Stimulated activated CD8-positive, alpha-beta memory T cell treated with anti-CD3 and anti-CD28 coated beads, Interleukin-2, amount 100 ng/mL, for 1 hour (primary cell): ENCODE data around the gene ERBIN.
A peak's percentile ranks its signal among the peaks of the same experiment; 100 is the strongest.
"Not testable (repeated sequence)": the region's sequence is repeated elsewhere in the genome, so short reads cannot be mapped to it uniquely, and the experiment has no call there.

Experiments
- DNase-seq, 2 donors: peaks; one replicate each; pipeline ENCODE4 v3.0.0-alpha.2; 2020; ENCODE audit warnings: low read depth in 2 of 2

ERBIN gene, protein sequence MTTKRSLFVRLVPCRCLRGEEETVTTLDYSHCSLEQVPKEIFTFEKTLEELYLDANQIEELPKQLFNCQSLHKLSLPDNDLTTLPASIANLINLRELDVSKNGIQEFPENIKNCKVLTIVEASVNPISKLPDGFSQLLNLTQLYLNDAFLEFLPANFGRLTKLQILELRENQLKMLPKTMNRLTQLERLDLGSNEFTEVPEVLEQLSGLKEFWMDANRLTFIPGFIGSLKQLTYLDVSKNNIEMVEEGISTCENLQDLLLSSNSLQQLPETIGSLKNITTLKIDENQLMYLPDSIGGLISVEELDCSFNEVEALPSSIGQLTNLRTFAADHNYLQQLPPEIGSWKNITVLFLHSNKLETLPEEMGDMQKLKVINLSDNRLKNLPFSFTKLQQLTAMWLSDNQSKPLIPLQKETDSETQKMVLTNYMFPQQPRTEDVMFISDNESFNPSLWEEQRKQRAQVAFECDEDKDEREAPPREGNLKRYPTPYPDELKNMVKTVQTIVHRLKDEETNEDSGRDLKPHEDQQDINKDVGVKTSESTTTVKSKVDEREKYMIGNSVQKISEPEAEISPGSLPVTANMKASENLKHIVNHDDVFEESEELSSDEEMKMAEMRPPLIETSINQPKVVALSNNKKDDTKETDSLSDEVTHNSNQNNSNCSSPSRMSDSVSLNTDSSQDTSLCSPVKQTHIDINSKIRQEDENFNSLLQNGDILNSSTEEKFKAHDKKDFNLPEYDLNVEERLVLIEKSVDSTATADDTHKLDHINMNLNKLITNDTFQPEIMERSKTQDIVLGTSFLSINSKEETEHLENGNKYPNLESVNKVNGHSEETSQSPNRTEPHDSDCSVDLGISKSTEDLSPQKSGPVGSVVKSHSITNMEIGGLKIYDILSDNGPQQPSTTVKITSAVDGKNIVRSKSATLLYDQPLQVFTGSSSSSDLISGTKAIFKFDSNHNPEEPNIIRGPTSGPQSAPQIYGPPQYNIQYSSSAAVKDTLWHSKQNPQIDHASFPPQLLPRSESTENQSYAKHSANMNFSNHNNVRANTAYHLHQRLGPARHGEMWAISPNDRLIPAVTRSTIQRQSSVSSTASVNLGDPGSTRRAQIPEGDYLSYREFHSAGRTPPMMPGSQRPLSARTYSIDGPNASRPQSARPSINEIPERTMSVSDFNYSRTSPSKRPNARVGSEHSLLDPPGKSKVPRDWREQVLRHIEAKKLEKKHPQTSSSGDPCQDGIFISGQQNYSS (N-terminal part only)

DNA sequence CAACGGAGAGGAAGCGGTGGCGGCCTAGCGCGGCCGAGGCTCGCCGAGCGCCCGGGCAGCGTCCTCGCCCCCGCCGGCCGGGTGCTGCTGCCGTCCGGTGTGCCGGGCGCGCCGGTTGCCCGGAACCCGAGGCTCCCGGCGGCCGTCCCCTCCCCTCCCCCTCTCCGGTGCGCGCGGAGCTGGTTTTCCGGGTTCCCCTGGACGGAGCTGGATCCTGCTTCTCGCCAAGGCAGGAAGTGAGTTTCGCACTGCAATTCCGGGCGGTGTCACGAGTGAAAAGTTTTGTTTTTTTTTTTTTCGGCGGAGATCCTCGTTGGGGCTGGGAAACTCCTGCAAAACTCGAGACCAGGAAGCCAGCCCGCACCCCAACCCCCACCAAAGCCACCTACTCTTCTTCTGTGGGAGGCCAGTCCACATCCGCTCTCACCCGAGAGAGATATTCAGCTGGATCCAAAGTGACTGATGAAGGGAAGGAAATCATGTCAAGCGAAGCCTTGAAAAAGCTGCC lies at the start of gene ERBIN:
Gene ERBIN, plus strand, starts transcription at position 300 of the 508 bp plus-strand sequence. CDS start 66,144 bp downstream, outside the sequence.
- peak; percentile 24 to 42 for DNase-seq

DNA sequence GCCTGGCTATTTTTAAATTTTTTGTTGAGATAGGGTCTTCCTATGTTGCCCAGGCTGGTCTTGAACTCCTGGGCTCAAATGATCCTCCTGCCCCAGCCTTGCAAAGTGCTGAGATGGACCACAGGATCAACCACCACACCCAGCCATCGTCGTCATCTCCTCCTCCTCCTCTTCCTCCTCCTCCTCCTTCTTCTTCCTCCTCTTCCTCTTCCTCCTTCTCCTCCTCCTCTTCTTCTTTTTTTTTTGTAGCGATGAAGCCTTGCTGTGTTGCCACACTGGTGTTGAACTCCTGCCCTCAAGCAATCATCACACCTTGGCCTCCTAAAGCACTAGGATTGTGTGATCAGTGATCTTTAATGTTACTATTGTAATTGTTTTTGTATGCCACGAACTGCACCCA lies 49.4 kb upstream of the ERBIN start:
- no peak for DNase-seq

DNA sequence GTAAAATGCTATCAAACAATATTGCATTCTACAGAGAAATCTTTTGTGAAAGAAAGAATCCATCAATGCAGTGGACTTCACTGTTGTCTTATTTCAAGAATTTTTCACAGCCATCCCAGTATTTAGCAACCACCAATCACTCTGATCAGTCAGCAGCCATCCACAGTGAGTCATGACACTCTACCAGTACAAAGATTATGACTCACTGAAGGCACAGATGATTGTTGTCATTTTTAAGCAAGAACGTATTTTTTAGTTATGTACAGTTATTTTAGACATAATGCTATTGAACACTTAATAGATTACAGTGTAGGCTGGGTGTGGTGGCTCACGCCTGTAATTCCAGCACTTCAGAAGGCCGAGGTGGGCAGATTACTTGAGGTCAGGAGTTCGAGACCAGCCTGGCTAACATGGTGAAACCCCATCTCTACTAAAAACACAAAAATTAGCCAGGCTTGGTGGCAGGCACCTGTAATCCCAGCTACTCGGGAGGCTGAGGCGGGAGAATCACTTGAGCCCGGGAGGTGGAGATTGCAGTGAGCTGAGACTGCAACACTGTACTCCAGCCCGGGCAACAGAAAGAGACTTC lies 46.6 kb upstream of the ERBIN start:
- not testable (repeated sequence) for DNase-seq

DNA sequence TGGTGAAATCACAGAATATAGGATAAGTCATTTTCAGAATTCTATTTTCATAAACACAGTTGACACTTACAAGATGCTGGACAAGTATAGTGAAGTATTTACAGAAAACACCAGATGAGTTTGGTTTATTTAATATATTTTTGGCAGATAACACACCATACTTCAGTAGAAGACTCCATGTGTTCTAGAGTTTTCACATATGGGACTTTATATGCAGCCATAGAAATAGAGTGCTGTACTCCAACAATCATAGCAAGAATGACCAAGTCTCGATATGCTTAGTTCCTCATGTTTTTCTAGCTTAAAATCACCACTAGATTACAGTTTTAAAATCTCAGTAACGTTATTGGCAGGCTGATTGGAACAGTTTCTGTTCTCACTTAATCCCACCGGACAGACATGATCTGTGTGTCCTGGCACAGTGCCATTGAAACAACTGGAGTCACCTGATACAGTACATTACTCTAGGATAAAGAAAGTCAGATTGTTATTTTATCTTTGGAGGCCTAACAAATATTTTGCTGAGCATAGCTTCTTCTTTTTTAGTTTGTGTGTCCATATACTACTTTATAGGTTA lies 45.8 kb upstream of the ERBIN start:
- no peak for DNase-seq

DNA sequence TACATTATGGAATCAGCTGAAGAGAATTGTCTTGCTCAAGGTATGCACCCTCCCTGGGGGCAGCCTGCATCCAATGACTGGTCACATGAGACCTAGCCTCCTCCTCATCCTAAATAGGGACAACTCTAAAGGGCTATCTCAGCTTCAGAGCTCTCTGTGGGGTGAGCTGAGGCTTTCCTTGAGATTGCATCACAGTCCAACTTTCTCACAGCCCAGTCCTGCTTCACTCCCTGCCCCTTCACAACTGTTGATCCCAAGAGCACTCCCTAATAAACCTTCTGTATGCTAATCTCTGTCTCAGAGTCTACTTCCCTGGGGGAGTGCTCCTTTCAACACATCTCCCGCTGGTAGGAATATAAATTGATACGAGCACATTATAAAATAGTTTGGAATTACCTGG lies 44.1 kb upstream of the ERBIN start:
- DNase-seq, result no peak

DNA sequence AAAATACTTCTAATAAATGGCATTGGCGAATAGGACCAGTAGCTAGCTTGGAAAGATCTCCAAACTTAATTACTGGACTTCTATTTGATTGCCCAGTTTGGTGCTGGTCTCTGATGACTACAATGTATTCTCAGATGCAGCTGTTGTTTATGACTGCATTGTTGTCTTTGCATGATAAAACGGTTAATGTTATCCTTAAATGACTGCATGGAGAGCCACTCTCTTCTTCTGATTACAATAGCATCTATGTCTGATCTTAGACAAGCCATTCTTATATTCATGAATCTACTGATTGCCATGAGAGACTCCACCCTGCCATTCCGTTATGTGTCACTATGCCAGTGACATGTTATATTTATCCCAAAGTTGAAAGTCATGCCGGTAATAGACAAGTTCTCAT lies 42.9 kb upstream of the ERBIN start:
- no peak for DNase-seq

DNA sequence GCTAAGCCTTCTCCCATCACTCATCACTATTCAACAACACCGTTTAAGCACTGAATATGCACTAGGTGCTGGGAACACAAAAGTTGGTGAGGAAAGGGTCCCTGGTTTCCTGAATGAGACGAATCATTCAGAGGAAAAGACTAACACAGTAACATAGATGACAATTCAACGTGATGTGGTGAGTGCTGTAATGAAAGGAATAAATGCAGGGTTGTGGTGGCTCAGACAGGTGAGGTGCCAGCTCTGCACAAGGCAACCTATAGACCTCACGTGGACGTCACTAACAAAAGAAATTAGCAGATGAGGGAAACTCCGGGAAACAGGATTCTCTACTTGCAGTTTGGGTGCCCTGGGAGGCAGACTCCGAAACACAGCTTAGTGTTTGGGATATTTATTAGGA lies 40.0 kb upstream of the ERBIN start:
- no peak for DNase-seq

DNA sequence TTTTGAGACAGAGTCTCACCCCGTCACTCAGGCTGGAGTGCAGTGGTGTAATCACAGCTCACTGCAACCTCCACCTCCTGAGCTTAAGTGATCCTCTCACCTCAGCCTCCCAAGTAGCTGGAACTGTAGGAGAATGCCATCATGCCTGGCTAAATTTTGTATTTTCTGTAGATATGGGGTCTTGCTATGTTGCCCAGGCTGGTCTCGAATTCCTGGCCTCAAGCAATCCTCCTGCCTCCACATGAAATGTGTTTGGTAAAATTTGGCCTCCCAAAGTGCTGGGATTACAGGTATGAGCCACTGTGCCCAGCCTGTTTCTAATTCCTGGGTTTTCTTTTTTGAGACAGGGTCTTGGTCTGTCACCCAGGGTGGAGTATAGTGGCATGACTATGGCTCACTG lies 34.4 kb upstream of the ERBIN start:
- not testable (repeated sequence) for DNase-seq

DNA sequence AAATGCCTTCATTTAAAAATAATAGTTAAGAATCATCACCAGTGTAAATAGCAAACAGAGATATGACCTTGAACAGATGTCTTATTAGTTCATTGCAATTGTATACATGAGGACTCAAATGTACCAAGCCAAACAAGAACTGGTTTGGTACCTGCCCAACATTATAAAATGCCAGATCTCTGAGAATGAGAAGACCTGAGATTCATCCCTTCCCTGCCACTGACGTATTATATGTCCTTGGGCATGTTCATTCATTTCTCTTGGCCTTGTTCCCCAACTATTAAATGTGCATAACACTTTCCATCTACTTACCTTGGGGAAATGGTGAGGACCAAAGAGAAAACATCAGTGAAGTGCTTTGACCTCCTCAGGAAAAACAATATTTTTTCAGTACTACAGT lies 33.6 kb upstream of the ERBIN start:
- DNase-seq, result no peak

DNA sequence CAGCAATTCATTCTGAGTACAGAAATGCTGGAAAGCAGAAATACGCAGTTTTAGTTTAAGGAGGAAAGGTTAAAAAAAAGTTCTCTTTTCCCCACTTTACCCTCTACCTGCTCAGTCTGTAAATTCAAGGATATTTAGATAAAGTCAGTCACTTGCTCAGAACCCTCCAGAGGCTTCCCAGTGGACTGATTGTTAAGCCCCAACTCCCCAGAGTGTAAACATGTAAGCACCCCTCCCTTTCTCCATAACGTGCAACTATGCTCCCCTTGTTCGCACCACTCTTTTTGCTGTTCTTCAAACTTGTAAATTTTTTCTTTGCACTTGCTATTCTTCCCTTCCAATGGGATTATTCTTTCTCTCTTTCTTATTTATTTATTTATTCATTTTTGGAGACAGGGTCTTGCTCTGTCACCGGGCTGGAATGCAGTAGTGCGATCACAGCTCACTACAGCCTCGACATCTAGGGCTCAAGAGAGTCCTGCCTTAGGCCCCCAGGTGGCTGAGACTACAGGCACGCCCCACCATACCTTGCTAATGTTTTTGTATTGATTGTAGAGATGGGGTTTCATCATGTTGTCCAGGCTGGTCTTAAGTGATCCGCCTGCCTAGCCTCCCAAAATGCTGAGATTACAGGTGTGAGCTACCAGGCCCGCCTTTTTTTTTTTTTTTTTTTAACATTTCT lies 32.5 kb upstream of the ERBIN start:
- DNase-seq, result no peak

DNA sequence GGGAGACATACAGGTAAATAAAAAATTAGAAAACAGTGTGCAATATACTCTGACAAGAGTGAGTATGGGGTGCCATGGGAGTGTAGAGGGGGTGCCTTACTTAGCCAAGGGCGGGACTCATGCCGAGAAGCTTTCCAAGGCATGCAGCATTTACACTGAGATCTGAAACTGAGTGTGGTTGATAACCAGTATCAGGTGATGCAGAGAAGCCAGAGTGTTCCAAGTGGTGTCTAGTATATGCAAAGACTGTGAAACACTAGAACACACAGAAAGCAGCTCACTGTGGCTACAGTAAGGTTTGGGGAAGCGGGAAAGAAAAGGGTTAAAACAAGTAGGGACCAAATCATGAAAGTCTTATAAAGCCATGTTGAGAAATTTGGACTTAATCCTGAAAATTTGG lies 30.5 kb upstream of the ERBIN start:
- no peak for DNase-seq

DNA sequence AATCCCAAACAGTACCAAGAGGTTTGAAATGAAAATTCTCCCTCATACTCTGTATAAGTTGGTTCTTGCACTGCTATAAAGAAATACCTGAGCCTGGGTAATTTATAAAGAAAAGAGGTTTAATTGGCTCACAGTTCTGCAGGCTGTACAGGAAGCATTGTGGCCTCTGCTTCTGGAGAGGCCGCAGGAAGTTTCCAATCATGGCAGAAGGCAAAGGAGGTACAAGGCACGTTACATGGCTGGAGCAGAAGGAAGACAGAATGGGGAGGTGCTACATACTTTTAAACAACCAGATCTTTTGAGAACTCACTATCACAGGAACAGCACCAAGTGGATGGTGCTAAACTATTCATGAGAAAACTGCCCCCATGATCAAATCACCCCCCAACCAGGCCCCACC lies 25.6 kb upstream of the ERBIN start:
- DNase-seq, result no peak

DNA sequence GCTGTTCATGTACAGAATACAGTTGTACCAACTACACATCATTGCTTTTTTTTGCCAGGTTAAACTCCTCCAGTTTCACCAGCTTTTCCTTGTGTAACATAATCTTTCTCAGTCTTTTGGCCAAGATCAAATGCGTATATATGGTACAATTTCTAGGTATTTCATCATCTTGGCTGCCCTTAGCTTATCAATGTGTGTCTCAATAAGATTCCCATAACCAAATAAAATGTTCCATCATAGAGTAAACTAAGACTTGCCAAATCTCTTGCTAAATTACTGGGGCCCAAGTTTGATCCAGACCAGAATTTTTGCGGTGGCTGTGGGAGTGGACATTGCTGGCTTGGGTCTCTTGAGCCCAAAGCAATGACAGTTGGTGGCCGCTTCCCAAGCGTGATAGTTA lies 24.3 kb upstream of the ERBIN start:
- DNase-seq, result no peak

DNA sequence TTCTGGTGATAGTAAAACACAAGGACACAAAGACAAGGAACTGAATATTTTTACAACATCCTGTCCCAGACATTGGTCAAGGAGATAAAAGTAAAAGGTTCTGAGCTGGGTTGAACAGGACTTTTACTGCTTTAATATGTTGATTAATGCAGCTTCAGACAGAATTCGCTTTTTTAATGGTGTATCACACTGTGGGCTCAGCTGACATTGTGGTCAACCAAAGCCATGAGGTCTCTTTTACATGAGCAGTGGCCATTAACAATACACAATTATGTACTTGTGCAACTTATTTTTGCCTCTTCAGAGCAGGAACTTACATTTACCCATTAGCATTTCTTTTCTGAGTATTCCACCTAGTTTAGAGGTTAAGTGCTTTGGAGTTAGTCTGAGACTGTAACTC lies 22.8 kb upstream of the ERBIN start:
- no peak for DNase-seq

DNA sequence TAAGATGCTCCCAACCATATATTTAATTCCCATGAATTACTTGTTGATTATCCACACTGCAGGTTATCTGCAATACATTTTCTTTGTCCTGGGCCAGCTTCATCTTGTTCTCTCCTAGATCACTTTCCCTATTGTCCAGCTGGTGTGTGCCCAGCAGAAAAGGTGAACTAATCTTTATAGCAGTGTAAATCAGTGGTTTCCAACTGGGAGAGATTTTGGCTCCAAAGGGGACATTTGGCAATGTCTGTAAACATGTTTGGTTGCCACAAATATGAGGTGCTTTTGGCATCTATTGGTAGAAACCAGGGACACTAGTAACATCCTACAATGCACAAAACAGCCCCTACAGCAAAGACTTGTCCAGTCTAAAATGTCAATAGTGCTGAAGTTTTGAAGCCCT lies 20.1 kb upstream of the ERBIN start:
- no peak for DNase-seq

DNA sequence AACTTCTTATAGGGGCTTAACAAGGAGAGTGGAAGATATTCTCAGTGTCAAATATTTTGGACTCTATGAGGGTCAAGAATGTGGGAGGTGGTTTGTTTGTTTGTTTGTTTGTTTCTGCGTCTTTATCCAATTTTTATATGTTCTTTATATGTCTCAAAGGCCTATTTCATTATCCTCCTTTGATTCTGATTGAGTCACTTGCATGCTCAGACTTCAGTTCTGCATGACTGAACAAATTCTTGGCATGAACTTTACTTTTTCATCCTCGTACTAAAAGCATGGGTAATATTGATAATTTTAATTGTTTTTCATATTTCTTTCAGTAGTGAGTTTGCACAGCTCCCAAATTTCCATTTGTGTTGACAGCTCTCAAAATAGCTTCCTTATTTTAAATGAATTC lies 19.2 kb upstream of the ERBIN start:
- DNase-seq, result no peak

DNA sequence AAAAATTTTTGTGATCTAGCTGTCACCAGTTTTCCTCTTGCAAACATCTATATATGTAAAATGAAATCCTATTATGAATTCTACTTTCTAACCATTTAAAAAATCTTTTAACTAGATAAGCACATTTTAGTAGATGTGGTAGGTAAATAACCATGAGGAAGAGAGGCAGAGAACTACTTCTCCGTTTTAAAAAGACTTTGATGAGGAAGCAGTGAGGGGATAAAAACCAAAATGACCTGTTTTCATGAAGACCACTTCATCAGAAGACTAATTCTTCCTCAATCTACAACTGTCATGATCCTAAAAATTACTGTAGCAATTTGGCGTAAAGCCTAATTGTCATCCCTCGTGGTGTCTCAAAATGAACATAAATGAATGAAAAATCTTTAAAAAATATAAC lies 15.7 kb upstream of the ERBIN start:
- DNase-seq, result no peak

DNA sequence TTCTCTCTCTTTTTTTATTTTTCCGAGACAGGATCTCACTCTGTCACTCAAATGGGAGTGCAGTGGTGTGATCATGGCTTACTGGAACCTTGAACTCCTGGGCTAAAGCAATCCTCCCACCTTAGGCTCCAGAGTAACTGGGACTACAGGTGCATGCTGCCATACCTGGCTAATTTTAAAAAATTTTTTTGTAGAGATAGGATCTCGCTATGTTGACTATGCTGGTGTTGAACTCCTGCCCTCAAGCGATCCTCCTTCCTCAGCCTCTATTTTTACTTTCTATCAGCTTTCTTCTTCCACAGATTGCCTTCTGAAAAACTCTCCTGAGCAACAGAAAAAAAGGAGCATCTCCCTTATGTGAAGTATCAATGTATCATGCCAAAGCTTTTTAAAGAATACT lies 14.1 kb upstream of the ERBIN start:
- no peak for DNase-seq

DNA sequence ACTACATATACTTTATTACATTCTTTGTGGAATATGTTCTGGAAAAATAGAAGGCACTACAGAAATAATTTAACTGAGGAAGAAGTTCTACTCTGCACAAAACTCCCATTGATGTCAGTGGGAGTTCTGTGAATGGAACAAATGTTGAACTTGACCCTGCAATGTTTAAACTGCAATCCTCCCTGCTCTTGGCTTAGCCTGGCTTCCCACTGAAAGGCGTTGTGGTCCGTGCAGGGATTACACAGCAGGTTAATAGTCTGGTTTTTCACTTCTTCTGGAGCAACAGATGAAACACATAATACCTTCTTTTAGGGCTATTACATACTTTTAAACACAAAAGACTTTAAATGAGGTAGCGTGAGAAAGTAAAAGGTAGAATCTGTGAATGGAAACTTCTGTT lies 12.9 kb upstream of the ERBIN start:
- DNase-seq, result no peak

DNA sequence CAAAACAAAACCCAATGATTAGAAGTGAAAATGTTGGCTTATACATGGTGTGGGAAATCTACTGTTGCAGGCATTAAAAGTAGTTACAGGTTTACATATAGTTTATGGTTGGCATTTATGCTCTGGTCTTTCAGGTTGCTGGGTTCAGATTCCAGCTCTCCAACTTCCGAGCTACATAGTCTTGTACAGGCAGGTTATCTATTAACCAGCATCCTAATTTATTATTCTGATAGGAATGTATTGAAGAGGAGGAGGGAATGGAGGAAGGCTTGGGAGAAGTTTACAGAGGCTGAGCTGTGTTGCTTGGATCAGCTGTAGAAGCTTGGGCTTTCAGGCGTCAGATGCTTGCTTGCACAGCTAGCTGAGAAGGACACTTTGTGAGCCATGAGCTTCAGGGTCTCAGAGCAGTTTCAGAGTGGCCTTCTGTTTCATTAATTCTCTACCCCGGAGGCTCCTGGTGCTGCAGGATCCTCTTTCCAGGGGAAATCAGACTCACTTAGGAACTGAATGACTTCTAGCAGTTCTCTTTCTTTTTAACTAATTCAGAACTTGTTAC lies 11.7 kb upstream of the ERBIN start:
- no peak for DNase-seq
